ENCODE data around the gene COPS6.

- TF ChIP-seq, protein P1, sequence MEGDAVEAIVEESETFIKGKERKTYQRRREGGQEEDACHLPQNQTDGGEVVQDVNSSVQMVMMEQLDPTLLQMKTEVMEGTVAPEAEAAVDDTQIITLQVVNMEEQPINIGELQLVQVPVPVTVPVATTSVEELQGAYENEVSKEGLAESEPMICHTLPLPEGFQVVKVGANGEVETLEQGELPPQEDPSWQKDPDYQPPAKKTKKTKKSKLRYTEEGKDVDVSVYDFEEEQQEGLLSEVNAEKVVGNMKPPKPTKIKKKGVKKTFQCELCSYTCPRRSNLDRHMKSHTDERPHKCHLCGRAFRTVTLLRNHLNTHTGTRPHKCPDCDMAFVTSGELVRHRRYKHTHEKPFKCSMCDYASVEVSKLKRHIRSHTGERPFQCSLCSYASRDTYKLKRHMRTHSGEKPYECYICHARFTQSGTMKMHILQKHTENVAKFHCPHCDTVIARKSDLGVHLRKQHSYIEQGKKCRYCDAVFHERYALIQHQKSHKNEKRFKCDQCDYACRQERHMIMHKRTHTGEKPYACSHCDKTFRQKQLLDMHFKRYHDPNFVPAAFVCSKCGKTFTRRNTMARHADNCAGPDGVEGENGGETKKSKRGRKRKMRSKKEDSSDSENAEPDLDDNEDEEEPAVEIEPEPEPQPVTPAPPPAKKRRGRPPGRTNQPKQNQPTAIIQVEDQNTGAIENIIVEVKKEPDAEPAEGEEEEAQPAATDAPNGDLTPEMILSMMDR (IDR thresholded peaks at IDR 0.05 in 8 of 11, conservative IDR thresholded peaks at IDR 0.05 in 3 of 11) = no peak
- TF ChIP-seq POLR2A (IDR thresholded peaks at IDR 0.05) = no peak
Observed at GRCh38 chr7:100111156-100111555, 22.4 kb downstream of the COPS6 start.
